ENCODE measurements around the gene NEU4. TPM values are rescaled to one million over a fixed set of nuclear protein-coding genes. Genes with fewer than 3 reads are reported as not detected.

NEU4 gene
- polyA plus RNA-seq, 2 donors, result 0.04 TPM; not detected in 1

DNA sequence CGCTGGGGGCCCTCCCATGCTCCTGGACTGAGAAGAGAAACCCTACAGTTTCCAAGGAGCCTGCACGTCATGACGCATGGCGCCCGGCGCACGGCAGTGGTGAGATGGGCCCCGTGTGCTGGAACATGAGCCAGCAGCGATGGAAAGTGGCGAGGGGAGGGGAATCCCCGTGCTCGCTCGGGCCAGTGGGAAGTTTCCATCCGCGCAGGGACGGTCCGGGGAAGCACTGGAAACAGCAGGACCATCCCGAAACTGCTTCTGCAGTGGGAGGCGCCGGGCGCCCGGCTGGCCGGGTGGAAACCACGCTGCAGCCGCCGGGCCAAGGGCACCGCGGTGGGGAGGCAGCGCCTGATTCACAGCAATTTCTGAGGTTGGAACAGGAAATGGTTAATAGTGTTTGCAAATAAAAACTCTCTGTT, 54.6 kb downstream of the NEU4 start:
- no peak overlapping the region for H3K27ac ChIP-seq (ENCODE audit: low read depth in 2 of 2, low read length in 1 of 2)
- WGBS, 2 donors, result 24 to 28% methylated on average over 29 of the region's 29 CpGs
- peak overlapping the region in 1 of 2 donors; percentile 19 for H3K4me3 ChIP-seq (ENCODE audit: low read depth in 1 of 2, low read length in 2 of 2)
- H3K36me3 ChIP-seq (ENCODE audit: control insufficient read depth in 2 of 2, insufficient read depth in 2 of 2, low read length in 1 of 2), result peaks cover 0 to 3% of the 10 kb centered on the region in 2 donors
- H3K27me3 ChIP-seq (ENCODE audit: control insufficient read depth in 1 of 2, insufficient read depth in 2 of 2, low read length in 2 of 2), result no peaks in the 10 kb centered on the region
- peaks cover 8 to 26% of the 10 kb centered on the region in 2 donors for H3K4me1 ChIP-seq (ENCODE audit: control insufficient read depth in 2 of 2, insufficient read depth in 2 of 2, low read length in 1 of 2)
- H3K9me3 ChIP-seq (ENCODE audit: control insufficient read depth in 2 of 2, insufficient read depth in 1 of 2, low read depth in 1 of 2, low read length in 1 of 2), result peaks cover 0 to 18% of the 10 kb centered on the region in 2 donors

DNA sequence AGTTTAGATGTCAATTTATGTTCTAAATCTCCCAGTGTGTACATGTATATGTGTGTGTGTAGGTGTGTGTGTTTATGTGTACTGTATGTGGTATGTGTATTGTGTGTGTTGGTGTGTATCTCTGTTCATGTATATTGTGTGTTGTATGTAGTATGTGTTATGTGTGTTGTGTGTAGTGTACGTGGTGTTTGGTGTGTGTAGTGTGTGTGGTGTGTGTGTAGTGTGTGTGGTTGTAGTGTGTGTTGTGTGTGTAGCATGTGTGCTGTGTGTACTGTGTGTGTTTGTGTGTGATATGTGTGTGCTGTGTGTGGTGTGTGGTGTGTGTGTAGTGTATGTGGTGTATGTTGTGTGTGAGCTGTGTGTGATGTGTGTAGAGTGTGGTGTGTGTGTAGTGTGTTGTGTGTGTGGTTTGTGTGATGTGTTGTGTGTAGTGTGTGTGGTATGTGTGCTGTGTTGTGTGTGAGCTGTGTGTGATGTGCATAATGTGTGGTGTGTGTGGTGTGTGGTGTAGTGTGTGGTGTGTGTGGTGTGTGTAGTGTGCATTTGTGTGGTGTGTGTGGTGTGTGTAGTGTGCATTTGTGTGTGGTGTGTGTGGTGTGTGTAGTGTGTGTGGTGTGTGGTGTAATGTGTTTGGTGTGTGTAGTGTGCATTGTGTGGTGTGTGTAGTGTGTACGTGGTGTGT, 55.3 kb downstream of the NEU4 start:
- H3K36me3 ChIP-seq (ENCODE audit: control insufficient read depth in 2 of 2, insufficient read depth in 2 of 2, low read length in 1 of 2), result peaks cover 0 to 3% of the 10 kb centered on the region in 2 donors
- H3K27me3 ChIP-seq (ENCODE audit: control insufficient read depth in 1 of 2, insufficient read depth in 2 of 2, low read length in 2 of 2), result no peaks in the 10 kb centered on the region
- H3K27ac ChIP-seq (ENCODE audit: low read depth in 2 of 2, low read length in 1 of 2), result peak overlapping the region in 1 of 2 donors; percentile 31
- H3K9me3 ChIP-seq (ENCODE audit: control insufficient read depth in 2 of 2, insufficient read depth in 1 of 2, low read depth in 1 of 2, low read length in 1 of 2), result peaks cover 0 to 18% of the 10 kb centered on the region in 2 donors
- peaks cover 5 to 24% of the 10 kb centered on the region in 2 donors for H3K4me1 ChIP-seq (ENCODE audit: control insufficient read depth in 2 of 2, insufficient read depth in 2 of 2, low read length in 1 of 2)
- no peak overlapping the region for H3K4me3 ChIP-seq (ENCODE audit: low read depth in 1 of 2, low read length in 2 of 2)
- WGBS, 2 donors, result 80 to 90% methylated on average over 2 of the region's 2 CpGs

DNA sequence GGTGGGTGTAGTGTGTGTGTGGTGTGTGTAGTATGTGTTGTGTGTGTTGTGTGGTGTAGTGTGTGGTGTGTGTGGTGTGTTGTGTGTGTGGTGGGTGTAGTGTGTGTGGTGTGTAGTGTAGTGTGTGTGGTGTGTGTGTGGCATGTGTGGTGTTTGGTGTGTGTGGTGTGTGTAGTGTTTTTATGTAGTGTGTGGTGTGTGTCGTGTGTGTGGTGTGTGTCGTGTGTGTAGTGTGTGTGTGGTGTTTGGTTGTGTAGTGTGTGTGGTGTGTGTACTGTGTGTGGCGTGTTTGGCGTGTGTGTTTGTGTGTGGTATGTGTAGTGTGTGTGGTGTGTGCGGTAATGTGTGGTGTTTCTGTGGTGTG, 55.8 kb downstream of the NEU4 start:
- no peak overlapping the region for H3K4me3 ChIP-seq (ENCODE audit: low read depth in 1 of 2, low read length in 2 of 2)
- peak overlapping the region in 1 of 2 donors; percentile 31 for H3K27ac ChIP-seq (ENCODE audit: low read depth in 2 of 2, low read length in 1 of 2)
- peaks cover 0 to 18% of the 10 kb centered on the region in 2 donors for H3K9me3 ChIP-seq (ENCODE audit: control insufficient read depth in 2 of 2, insufficient read depth in 1 of 2, low read depth in 1 of 2, low read length in 1 of 2)
- no peaks in the 10 kb centered on the region for H3K27me3 ChIP-seq (ENCODE audit: control insufficient read depth in 1 of 2, insufficient read depth in 2 of 2, low read length in 2 of 2)
- 92 to 93% methylated on average over 5 of the region's 5 CpGs for whole genome bisulfite sequencing, 2 donors
- peaks cover 5 to 22% of the 10 kb centered on the region in 2 donors for H3K4me1 ChIP-seq (ENCODE audit: control insufficient read depth in 2 of 2, insufficient read depth in 2 of 2, low read length in 1 of 2)
- H3K36me3 ChIP-seq (ENCODE audit: control insufficient read depth in 2 of 2, insufficient read depth in 2 of 2, low read length in 1 of 2), result peaks cover 0 to 3% of the 10 kb centered on the region in 2 donors

DNA sequence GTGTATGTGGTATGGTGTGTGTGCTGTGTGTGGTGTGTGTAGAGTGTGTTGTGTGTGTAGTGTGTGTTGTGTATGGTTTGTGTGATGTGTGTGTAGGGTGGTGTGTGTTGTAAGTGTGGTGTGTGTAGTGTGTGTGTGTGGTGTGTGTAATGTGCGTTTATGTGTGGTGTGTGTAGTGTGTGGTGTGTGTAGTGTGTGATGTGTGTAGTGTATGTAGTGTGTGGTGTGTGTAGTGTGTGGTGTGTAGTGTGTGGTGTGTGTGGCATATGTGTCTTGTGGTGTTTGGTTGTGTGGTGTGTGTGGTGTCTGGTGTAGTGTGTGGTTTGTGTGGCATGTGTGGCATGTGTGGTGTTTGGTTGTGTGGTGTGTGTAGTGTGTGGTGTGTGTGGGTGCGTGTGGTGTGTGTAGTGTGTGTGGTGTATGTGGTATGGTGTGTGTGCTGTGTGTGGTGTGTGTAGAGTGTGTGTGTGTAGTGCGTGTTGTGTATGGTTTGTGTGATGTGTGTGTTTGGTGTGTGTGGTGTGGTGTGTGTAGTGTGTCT, 56.5 kb downstream of the NEU4 start:
- H3K4me1 ChIP-seq (ENCODE audit: control insufficient read depth in 2 of 2, insufficient read depth in 2 of 2, low read length in 1 of 2), result peaks cover 5 to 19% of the 10 kb centered on the region in 2 donors
- H3K4me3 ChIP-seq (ENCODE audit: low read depth in 1 of 2, low read length in 2 of 2), result no peak overlapping the region
- no peaks in the 10 kb centered on the region for H3K27me3 ChIP-seq (ENCODE audit: control insufficient read depth in 1 of 2, insufficient read depth in 2 of 2, low read length in 2 of 2)
- WGBS, 2 donors, result 80 to 92% methylated on average over 3 of the region's 3 CpGs
- H3K36me3 ChIP-seq (ENCODE audit: control insufficient read depth in 2 of 2, insufficient read depth in 2 of 2, low read length in 1 of 2), result peaks cover 0 to 3% of the 10 kb centered on the region in 2 donors
- peaks cover 0 to 18% of the 10 kb centered on the region in 2 donors for H3K9me3 ChIP-seq (ENCODE audit: control insufficient read depth in 2 of 2, insufficient read depth in 1 of 2, low read depth in 1 of 2, low read length in 1 of 2)
- H3K27ac ChIP-seq (ENCODE audit: low read depth in 2 of 2, low read length in 1 of 2), result no peak overlapping the region

DNA sequence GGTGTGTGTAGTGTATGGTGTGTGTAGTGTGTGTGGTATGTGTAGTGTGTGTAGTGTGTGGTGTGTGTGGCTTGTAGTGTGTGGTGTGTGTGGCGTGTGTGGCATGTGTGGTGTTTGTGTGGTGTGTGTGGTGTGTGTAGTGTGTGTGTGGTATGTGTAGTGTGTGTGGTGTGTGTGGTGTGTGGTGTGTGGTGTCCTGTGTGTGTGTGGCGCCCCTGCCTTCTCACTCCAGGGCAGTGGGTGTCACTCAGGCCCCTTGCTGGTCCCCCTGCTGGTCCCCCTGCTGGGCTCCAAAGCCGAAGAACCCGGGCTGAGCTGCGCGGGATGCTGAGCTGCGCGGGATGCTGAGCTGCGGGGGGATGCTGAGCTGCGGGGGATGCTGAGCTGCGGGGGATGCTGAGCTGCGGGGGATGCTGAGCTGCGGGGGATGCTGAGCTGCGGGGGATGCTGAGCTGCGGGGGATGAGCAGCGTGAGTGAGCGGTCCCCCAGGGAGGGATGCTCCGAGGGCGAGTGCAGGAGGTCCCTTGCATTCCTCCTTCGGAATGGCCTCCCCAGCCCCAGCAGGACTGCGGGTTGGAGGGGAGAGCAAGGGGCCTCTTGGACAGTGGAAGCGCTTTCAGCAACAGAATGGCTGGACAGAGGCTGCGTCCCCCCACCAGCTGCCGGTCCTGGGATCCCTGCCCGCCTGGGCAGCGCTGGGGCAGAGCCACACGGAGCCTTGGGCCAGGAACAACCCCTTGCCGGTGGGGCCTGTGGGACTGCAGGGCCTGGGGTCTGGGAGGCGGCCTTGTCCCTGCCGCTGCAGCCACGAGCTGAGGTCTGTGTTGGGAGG, 57.2 kb downstream of the NEU4 start:
- Histone ChIP-seq H3K4me3 (ENCODE audit: low read depth in 1 of 2, low read length in 2 of 2) (no peak overlapping the region), H3K36me3 (ENCODE audit: control insufficient read depth in 2 of 2, insufficient read depth in 2 of 2, low read length in 1 of 2) (peaks cover 0 to 3% of the 10 kb centered on the region in 2 donors), H3K27ac (ENCODE audit: low read depth in 2 of 2, low read length in 1 of 2) (no peak overlapping the region), H3K27me3 (ENCODE audit: control insufficient read depth in 1 of 2, insufficient read depth in 2 of 2, low read length in 2 of 2) (no peaks in the 10 kb centered on the region), H3K4me1 (ENCODE audit: control insufficient read depth in 2 of 2, insufficient read depth in 2 of 2, low read length in 1 of 2) (peaks cover 5 to 19% of the 10 kb centered on the region in 2 donors), H3K9me3 (ENCODE audit: control insufficient read depth in 2 of 2, insufficient read depth in 1 of 2, low read depth in 1 of 2, low read length in 1 of 2) (peaks cover 0 to 18% of the 10 kb centered on the region in 2 donors)
- 19 to 26% methylated on average over 18 to 31 of the region's 31 CpGs for WGBS, 2 donors

Other genes starting within 250 kb of the NEU4 start
- 10 to 100 TPM; 37.2 to 52.1 TPM for gene THAP4, start 172.0 kb upstream of the NEU4 start, polyA plus RNA-seq
- gene ATG4B, start 171.5 kb upstream of the NEU4 start, polyA plus RNA-seq, result 10 to 100 TPM; 43.2 to 54.4 TPM
- gene DTYMK, start 122.4 kb upstream of the NEU4 start, polyA plus RNA-seq, result 10 to 100 TPM; 13.7 to 25.2 TPM
- gene ING5, start 107.2 kb upstream of the NEU4 start, polyA plus RNA-seq, result 10 to 100 TPM; 15.6 to 36.2 TPM
- 10 to 100 TPM; 26.2 to 49.1 TPM for gene D2HGDH, start 74.6 kb upstream of the NEU4 start, polyA plus RNA-seq
- under 1 TPM; 0.02 to 0.10 TPM for gene GAL3ST2, start 32.4 kb upstream of the NEU4 start, polyA plus RNA-seq
- gene PDCD1, start 49.7 kb downstream of the NEU4 start, polyA plus RNA-seq, result under 1 TPM; 0.54 to 0.73 TPM
- under 1 TPM; 0.06 to 0.28 TPM for gene RTP5, start 60.5 kb downstream of the NEU4 start, polyA plus RNA-seq

All from esophagus (tissue), 2 donors.